K562 treated with DMSO at 1 percent for 24 hours (cell line): ENCODE data around the gene FAM221B. TPM values are rescaled to one million over a fixed set of nuclear protein-coding genes. Genes with fewer than 3 reads are reported as not detected.

ENCODE experiments used
- total RNA-seq: library from RNA; unstranded; fragments of 300-600 nt; gene quantifications from 2 replicates; pipeline ENCODE4 v1.2.3, GENCODE V29; 2022; ENCODE audit warnings: low read depth; ENCODE audit not compliant: insufficient read depth

FAM221B gene
- total RNA-seq: not detected in 2 replicates

GRCh38 chr9:35828716-35829083, at the start of gene FAM221B:
TSS of gene FAM221B (minus strand) at chr9:35828732. CDS start at chr9:35826161, 2,571 bp downstream.

GRCh38 chr9:35870351-35870923, 41.9 kb upstream of the FAM221B start, which contains the start of gene OR13J1:
TSS of gene OR13J1 (minus strand) at chr9:35870401. CDS start at chr9:35870401, 0 bp downstream.

GRCh38 chr9:35829084-35829763, 692 bp upstream of the FAM221B start, which contains the start of gene TMEM8B:
TSS of gene TMEM8B (plus strand) at chr9:35829228. CDS start at chr9:35829448, 220 bp downstream.

GRCh38 chr9:35814841-35815543, 13.5 kb downstream of the FAM221B start, which contains the start of gene HINT2:
TSS of gene HINT2 (minus strand) at chr9:35815042. CDS start at chr9:35814979, 63 bp downstream.

GRCh38 chr9:35812025-35812602, 16.4 kb downstream of the FAM221B start, which contains the start of gene SPAG8:
TSS of gene SPAG8 (minus strand) at chr9:35812262. CDS start at chr9:35812147, 115 bp downstream.

GRCh38 chr9:35791297-35791921, 37.1 kb downstream of the FAM221B start, which contains the start of gene NPR2:
TSS of gene NPR2 (plus strand) at chr9:35791591. CDS start at chr9:35792409, 818 bp downstream.

Other genes with a start within 250 kb of the FAM221B start
- 20.9 and 22.7 TPM in 2 replicates for gene TESK1, start 223.5 kb downstream of the FAM221B start, total RNA-seq
- 1.6 TPM in 1 of 2 replicates, not detected in the other for gene CD72, start 210.3 kb downstream of the FAM221B start, total RNA-seq
- gene SIT1, start 177.8 kb downstream of the FAM221B start, total RNA-seq: not detected in 2 replicates
- gene RMRP, start 170.7 kb downstream of the FAM221B start, total RNA-seq: not detected in 2 replicates
- 15.5 and 17.2 TPM in 2 replicates for gene CCDC107, start 170.4 kb downstream of the FAM221B start, total RNA-seq
- gene ARHGEF39, start 163.5 kb downstream of the FAM221B start, total RNA-seq: 13.1 and 14.4 TPM in 2 replicates
- 1.00 and 1.4 TPM in 2 replicates for gene CA9, start 154.8 kb downstream of the FAM221B start, total RNA-seq
- 3.6 and 3.9 TPM in 2 replicates for gene TPM2, start 138.8 kb downstream of the FAM221B start, total RNA-seq
- gene TLN1, start 96.5 kb downstream of the FAM221B start, total RNA-seq: 148 and 181 TPM in 2 replicates
- 38.0 and 39.4 TPM in 2 replicates for gene CREB3, start 96.1 kb downstream of the FAM221B start, total RNA-seq
- gene GBA2, start 79.5 kb downstream of the FAM221B start, total RNA-seq: 54.5 and 57.4 TPM in 2 replicates
- 12.6 and 13.9 TPM in 2 replicates for gene RGP1, start 79.4 kb downstream of the FAM221B start, total RNA-seq
- not detected in 2 replicates for gene MSMP, start 74.5 kb downstream of the FAM221B start, total RNA-seq
- gene NPR2, start 37.1 kb downstream of the FAM221B start, total RNA-seq: 3.9 TPM in 2 replicates
- not detected in 2 replicates for gene SPAG8, start 16.5 kb downstream of the FAM221B start, total RNA-seq
- 101 and 102 TPM in 2 replicates for gene HINT2, start 13.7 kb downstream of the FAM221B start, total RNA-seq
- gene TMEM8B, start 496 bp upstream of the FAM221B start, total RNA-seq: 7.2 and 8.5 TPM in 2 replicates
- gene OR13J1, start 41.7 kb upstream of the FAM221B start, total RNA-seq: not detected in 2 replicates
- not detected in 2 replicates for gene HRCT1, start 77.5 kb upstream of the FAM221B start, total RNA-seq
- gene SPAAR, start 80.8 kb upstream of the FAM221B start, total RNA-seq: not detected in 2 replicates
- gene OR2S2, start 129.4 kb upstream of the FAM221B start, total RNA-seq: not detected in 2 replicates
- gene RECK, start 208.2 kb upstream of the FAM221B start, total RNA-seq: 0.28 and 0.42 TPM in 2 replicates